Left colon (tissue), 2 donors: ENCODE data around the gene HERC2. TPM values are rescaled to one million over a fixed set of nuclear protein-coding genes. Genes with fewer than 3 reads are reported as not detected.
"Not testable (repeated sequence)": the region's sequence is repeated elsewhere in the genome, so short reads cannot be mapped to it uniquely, and the experiment has no call there.

Experiments used
- ATAC-seq: fragments of 200-7000 bp; cut with Tn5 transposase; one replicate; pipeline ENCODE4 v1.9.1; 2020; ENCODE audit warnings: mild to moderate bottlenecking, moderate library complexity
- DNase-seq, 2 donors: peaks; one replicate each; pipeline ENCODE4 v3.0.0-alpha.2; 2020
- intact Hi-C, 2 donors: fragments of 100-400 bp; cut with DNase I in 1 of 2; cut with micrococcal nuclease in 1 of 2; formaldehyde crosslinking; loops; one replicate each; pipeline versions ENCODE4 v1.11.2 to v1.14.0; 2022; cut with DNase I, micrococcal nuclease
- total RNA-seq, 2 donors: library from RNA; stranded (reverse); fragmentation: NEBNext Ultra II Directional; extraction: Animal tissue kit (Norgen Biotek cat#: 25700); gene quantifications; one replicate each; pipeline ENCODE4 v1.2.1, GENCODE V29; 2021
- donor health status: DM: no; HTN: no; CAD: no.
- donor health status: DM: yes; HTN: yes; CAD: no.

HERC2 gene
- total RNA-seq, 2 donors from 2014 or later, result 68.9 to 73.1 TPM

DNA sequence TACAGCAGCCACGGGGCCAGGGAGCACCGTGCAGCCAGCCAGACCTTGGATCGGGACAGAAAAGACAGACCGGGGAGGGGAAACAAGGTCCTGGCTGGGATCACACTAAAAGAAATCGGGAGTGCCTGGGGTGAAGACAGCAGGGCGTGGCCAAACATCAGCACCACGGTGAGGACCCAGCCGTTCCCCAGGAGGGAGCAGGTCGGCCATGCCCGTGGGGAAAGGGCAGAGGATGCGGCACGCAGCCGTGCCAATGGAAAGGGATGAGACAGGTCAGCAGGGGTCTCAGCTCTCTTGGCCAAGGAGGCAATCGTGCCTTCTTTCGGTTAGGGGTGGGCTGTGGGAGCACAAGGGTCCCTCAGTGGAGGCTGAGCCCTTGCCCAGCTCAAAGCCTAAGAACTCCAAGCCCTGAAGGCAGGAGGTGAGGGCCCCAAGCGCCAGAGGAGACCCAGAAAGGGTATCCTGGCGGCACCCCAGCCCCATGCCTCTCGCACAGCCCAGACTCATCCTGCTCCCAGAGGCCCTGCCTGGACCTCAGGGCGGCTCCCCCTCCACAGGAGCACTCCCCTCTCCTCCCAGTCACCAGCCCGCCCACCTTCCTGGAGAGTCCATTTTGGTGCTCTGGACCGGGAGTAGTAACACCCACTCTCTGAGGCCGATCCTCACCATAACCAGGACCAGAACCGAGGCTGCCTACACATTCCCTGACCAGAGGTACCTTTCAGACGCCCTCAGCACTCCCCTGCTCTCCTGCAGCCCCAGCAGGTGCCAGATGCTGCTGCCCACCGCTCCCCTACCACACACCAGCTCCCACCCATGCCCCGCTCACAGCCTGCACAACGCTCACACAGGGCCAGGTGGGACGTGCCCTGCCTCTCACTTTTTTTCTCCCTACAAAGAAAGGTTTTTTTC is 199.7 kb downstream of the HERC2 start:
- intact Hi-C loops, result no loop called here
- no peak for ATAC-seq
- DNase-seq, result no peak

DNA sequence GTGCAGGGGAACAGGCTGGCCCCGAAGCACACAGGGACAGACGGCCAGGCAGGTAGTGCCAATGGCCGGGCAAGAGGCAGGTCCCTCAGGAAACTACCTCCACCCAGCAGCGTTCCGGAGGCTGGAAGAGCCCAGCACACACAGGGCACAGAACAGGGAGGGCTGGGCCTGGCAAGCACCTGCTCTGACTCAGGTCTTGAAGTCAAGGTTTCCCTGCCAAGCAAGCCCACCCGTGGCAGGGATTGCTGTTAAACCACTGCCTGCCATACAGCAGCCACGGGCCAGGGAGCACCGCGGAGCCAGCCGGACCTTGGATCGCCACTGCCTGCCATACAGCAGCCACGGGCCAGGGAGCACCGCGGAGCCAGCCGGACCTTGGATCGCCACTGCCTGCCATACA is 200.4 kb downstream of the HERC2 start:
- intact Hi-C loops, DNase-seq, ATAC-seq: not testable (repeated sequence)

DNA sequence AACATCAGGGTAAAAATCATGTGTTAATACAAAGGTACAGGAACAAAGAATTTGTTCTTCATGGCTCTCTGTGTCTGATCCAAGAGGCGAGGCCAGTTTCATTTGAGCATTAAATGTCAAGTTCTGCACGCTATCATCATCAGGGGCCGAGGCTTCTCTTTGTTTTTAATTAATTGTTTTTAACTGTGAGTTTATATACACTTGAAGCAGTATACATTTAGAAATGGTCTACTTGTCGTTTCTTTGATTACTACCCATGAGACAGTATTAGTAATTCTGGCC is 201.7 kb downstream of the HERC2 start:
- ATAC-seq (no peak), DNase-seq (no peak)
- intact Hi-C loops, result no loop called here

DNA sequence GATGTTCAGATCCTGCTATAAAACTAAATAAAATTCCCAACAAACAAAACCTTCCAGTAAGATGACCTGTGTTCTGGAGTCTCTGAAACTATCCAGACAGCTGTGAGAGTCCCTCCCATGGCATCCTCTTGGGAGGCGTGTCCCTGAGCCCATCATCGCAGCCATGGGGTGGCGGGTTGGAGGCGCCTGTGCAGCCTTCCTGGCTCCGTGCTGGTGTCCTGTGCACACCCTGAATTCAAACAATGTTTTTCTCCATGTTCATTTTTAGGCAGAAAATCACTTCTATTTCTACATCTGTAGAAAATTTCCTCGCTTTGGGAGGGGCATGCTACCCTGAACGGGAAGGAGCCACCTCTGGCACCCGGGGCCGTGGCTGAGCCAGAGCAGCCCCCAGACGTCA is 203.4 kb downstream of the HERC2 start:
- no peak for ATAC-seq
- intact Hi-C loops, result no loop called here
- no peak for DNase-seq

DNA sequence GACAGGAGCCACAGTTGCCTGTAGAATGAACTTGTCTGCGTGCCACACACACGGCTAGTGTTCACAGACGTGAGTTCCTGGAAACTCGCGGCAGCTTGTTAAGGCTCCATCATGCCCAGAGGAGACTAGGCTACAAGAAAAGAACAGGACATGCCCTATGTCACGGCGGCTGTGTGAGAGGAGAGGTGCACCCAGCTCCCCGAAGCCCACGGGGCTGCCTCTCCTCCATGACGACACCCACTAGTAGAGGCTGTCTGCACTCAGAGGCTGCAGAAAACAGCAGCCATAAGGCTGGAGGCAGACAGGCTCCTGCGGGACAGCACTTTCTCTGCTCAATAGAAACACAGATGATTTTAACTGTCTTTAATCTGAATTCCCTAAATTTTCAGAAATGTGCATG is 203.9 kb downstream of the HERC2 start:
- ATAC-seq (no peak), DNase-seq (no peak)
- intact Hi-C loops, result no loop called here

DNA sequence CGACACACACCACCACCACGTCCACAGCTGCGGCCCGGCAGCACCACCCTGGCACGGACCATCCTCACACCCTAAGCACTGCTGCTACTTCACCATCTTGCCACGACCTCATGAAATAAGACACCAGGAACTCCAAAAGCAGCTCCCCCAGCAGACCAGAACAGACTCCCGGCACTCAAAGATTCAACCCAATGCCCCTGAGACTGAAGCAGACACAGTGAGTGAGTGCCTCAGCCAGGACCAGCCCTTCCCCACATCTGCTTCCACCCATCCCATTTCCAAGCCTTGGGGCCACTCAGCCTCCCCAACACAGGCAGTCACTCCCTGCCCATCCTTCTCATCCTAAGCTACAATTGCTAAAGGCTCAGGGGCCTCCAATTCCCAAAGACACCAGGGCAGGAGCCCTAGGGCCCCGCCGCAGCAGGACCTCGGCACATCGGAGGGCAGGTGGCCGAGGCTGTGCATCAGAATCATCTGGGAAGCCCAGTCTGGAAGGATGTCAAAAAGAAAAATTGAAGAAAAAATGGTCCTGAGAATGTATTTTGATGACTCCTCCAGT is 204.5 kb downstream of the HERC2 start:
- DNase-seq (no peak), ATAC-seq (no peak)
- intact Hi-C loops, result no loop called here

DNA sequence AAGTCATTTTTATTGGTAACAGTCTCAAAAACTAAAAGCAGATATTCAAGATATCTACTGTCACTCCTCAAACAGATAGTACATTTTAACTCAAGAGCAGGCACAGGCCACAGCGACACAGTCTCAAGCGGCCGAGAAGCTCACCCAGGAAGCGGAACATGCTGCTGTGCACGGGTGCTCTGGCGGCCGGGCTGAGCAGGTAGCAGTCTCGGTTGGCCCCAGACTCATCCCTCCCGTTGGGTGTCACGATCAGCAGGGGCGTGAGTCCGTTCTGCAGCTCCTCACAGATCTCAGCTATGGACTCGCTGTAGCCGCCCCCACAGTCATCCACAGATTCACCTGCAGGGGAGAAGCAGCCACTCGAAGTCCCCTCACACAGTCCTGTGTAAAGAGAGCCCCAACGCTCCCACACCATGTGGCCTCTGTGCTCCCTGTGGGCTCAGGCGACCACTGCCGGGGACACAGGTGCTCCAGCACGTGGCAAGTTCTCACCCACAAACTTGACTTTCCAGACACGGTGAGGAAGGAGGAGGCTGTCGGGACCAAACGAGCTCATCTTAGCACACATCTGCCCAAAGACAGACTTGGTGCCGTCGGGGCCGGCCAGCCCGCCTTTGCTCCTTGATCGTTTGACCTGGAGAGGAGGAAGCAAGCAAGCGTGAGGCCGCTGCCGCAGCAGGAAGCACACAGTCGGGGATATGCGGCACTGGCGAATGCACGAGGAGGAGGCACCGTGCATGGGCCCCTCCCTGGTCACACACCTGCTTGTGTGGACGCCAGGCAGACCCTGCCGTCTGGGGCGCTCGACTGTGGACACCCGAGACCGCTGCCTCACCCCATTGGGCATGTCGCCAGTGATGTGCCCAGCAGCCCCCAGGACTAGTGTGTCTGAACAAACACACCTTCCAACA is 205.2 kb downstream of the HERC2 start:
- intact Hi-C loops, result no loop called here
- DNase-seq (no peak), ATAC-seq (no peak)

DNA sequence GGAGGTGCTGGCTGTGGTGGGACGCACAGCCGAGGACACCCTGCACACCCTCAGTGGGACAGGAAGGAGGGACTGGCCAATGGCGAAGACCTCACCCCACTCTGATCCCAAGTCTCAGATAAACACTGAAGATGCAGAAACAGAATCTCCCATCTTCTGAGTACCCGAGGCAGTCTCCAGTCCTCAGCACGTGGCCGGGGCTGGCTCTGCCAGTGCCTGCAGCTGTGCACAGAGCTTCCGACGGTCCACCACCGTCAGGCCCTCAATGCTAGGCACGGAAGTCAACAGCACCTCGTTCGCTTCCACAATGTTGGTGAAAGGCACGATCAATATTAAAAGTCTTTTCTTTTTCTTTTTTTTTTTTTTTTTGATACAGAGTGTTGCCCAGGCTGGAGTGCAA is 206.1 kb downstream of the HERC2 start:
- intact Hi-C loops, result no loop called here
- ATAC-seq, result no peak
- DNase-seq, result no peak

DNA sequence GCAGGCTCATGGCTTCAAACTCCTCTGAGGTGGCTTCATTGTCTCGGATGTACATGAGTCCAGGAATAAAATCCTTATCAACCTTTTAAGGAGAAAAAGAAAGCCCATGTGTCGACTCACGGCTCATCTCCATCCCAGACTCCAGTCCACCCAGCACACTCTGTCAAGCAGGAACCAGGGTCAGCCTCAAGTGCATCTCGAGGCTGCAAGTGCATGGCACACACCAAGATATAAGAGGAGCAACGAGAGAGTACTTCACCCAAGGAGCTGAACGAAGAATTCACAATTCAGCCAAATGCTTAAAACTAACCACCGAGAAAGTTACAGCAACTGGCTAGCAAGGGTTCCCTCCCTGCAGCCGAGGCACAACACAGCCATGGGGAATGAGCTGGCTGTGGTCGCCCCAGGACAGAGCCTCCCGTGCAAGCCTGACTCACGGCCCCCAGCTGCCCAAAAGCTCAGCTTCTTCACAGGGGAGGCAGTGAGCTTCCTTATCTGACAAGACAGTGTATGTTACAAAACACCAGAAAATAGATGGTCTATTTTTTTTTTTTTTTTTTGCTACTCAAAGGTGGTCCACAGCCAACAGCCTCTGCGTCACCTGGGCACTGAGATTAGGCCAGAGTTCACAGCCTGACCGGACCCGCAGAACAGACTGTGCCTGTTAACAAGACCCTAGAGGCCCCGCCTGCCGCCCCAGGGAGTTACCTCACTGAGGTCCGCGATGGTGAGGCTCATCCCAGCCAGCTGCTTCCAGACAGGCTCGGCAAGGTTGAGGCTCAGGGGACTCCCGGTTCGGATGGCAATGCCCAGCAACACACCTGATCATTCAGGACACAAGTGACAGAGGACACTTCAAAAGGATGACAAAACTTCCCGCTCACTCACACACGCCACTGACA is 207.0 kb downstream of the HERC2 start:
- intact Hi-C loops, result no loop called here
- DNase-seq (no peak), ATAC-seq (no peak)

DNA sequence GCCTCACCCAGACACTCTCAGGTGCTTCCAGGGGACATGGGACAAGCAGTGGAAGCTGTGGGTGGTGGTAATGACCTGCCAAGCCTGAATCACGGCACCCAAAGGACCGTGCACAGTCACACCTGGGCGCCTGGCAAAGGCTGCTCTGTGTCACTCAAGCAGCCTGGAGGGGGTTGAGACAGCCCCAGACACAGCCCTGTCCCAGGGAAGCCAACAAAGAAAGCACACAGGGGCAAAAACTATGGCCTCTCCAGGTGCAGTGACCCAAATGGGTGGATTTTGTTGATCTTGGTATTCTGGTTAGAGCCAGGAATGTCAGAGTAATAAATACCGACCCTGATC is 207.9 kb downstream of the HERC2 start:
- ATAC-seq, result no peak
- no peak for DNase-seq
- intact Hi-C loops, result no loop called here

DNA sequence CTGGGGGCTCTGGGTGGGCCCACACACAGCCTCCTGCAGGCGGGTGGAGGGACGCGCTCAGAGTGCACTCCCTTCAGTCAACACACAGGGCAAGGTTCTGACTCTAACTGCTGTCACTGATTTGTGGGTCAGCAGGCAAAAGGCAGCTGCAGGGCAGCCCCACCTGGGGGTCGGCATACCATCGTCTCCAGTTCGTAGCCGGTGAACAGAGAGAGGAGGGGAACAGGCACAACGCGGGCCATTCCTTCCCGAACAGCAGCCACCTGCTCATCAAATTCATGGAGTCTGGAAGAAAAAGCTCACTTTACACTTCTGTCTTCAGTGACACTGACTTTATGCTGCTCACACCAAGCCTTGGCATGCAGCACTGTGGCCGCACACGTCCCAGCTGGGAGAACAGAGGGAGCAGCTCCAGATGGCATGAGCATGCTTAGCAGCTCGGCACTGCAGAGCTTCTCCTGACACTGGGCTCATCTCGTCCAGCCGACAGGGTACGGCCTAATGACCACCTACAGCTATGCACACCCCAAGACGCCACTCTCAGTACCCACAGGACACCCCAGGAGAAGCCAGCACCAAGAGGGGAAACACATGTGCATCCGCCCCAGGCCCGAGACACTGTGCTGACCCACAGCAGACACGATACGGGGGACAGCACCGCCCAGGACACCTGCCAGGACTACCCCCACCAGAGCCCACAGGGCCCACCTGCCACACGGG is 208.4 kb downstream of the HERC2 start:
- ATAC-seq (no peak), DNase-seq (no peak)
- intact Hi-C loops, result no loop called here

DNA sequence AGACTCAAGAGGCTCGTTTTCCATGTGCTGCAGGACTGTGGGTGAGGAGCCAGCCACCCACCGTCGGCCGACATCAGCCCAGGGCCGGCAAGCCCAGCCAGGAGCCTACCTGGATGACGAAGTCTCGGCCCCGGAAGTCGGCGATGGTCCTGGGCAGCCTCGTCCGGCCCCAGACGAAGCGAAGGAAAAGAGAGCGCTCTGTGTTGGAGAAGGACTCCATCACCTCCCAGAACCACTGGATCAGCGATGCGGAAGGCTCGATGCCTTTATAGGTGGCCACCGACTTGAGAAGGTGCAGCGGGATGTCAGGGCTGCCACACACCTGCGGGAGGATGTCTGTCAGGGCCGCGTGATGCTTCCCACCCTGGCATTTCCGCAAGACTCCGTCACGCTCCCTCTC is 209.0 kb downstream of the HERC2 start:
- intact Hi-C loops, result no loop called here
- DNase-seq (no peak), ATAC-seq (no peak)

DNA sequence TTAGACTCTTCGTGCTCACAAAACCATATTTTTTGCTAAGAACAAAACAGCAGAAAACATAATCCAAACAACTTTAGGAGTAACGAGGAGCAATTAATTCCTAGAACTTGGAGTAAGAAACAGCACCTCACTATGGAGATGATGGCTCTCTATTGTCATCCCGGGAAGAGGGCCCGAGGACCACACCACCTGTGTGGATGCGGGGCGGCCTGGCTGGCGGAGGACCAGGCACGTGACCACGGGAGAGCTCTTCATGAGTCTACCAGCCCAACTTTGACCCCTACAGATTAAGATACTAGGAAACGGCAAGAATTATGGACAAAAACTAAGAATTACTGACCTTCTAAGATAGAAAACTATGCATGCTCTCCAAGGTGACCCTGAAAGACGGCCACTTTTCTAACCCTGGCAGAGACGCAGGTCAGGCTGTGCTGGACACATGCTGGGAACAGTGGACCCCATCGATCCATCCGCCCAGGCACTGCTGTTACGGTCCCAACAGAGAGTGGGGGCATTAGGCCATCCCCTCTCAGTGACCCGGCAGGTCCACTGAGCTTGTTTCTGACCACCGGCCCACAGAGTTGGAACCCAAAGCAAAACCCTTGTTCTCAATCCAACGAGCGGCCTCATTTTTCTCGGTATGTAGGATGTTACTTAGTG is 209.7 kb downstream of the HERC2 start:
- intact Hi-C loops, result no loop called here
- ATAC-seq (no peak), DNase-seq (no peak)

DNA sequence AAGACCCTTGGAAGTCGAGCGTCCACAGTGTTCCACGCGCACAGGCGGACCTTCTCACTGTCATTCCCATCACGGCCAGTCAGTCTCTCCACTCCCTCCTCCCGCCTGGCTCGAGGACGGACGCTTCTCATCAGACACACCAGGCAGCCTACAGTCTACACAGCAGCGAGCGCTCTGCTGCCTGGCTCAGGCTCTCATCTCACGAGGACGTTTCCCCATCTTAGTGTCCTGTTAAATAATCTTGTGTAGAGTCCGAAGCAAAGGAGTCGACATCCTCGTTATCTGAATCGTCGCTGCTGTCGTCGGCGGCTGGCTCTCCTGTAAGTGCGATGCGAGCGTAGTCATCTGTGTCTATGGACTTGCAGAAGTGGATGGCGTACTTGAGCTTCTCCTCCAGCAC is 210.4 kb downstream of the HERC2 start:
- no peak for ATAC-seq
- intact Hi-C loops, result no loop called here
- DNase-seq, result no peak

DNA sequence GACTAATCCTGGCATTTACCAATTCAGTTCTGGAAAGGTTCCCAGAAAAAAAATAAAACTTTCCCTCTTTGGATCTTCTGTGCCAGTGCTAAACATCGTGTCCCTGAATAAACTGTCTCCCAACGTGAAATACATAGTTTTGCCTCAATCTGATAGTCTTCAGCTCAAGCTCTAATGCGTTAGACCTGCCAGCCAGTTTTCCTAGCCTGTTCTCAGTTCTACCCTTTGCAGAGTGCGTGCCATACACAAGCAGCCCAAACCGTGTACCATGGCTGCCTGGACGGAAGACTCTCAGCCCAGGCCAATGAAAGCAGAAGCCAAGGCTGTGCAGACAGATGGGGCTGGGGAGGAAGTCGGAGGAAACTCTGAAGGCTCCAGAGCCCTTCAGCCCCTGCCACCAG is 211.5 kb downstream of the HERC2 start:
- intact Hi-C loops, result no loop called here
- DNase-seq, result no peak
- no peak for ATAC-seq

DNA sequence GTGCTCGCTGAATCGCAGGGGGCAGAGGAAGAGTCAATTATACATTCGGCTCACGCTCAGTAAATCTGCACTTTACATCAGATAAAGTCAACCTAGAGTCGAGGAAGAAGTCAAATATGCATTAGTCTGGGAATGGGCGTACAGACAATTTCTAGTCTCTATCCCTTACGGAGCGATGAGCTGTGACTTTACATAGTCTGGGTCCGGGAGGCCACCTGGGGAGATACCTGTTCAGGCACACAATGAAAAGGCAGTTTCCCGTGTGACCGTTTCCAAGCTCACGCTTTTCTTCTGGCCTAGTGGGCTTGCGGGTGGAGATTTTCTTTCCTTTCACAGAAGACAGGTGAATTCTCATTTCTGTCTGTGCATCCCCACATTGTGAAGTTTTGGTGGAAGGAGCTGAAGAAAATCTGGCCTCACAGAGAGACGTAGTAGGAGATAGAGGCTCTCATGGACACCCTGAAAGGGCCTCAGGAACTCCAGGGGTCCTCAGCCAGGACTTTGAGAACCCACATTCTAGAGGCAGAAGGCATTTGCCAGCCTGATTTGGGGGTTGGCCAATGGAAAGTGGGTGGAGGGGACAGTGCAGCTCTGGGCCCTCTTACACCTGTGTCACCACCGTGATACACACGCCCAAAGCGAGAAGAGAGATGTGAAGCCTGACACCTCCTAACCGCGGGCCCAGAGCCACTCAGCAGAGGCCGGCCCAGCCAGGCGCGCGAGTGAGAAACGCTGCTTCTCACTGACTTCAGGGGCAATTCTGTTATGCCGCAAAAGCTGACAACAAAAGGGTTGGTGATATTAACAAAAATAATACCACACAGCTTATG is 212.1 kb downstream of the HERC2 start:
- ATAC-seq, result no peak
- DNase-seq, result peak in 1 of 2 donors; percentile 21

DNA sequence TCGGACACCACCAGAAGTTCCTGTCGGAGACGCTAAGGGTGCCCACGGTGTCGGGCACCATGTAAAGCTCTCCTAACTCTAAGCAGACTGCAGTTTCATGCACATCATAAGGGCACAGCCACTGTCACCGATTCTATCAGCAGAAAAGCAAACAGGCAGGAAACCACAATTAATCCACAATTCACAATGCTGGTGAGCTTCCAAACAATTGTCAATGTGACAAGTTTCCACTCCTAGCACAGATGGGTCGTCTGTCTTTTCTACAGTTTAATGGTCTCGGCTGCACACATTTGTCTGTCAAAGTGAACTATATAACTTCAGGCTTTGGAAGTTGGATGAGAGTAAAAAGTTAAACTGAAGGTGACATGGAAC is 214.1 kb downstream of the HERC2 start:
- intact Hi-C loops, result no loop called here
- ATAC-seq (no peak), DNase-seq (no peak)

More for the DNA sequence above, 212.1 kb downstream of the HERC2 start:
- intact Hi-C loops, result no loop called here
